DND-41 (cell line): ENCODE measurements around the gene HILPDA.

Experiments
- ATAC-seq: fragments of 200-7000 bp; cut with Tn5 transposase; 3 replicates; pipeline ENCODE4 v1.9.1; 2021; ENCODE audit warnings: low read depth; ENCODE audit not compliant: insufficient read depth
- DNase-seq: peaks from one replicate; pipeline ENCODE4 v3.0.0-alpha.2; 2020
- H2AFZ ChIP-seq: 2 replicates; pipeline ENCODE4 v1.6.0; 2012; ENCODE audit warnings: low read depth, low read length
- H3K27ac ChIP-seq: 2 replicates; pipeline ENCODE4 v1.5.1; 2012; ENCODE audit warnings: low read length, inconsistent platforms
- H3K27me3 ChIP-seq: fragments of 200-600 bp; sonication (generic); 2 replicates; pipeline ENCODE4 v1.6.0; 2012; ENCODE audit warnings: low read length, mild to moderate bottlenecking, inconsistent platforms; ENCODE audit not compliant: insufficient read depth, poor library complexity
- H3K36me3 ChIP-seq: 2 replicates; pipeline ENCODE4 v1.5.1; 2012; ENCODE audit warnings: low read length, inconsistent platforms; ENCODE audit not compliant: insufficient read depth
- H3K4me1 ChIP-seq: 2 replicates; pipeline ENCODE4 v1.5.1; 2012; ENCODE audit warnings: mild to moderate bottlenecking, low read length; ENCODE audit not compliant: insufficient read depth
- H3K4me2 ChIP-seq: 2 replicates; pipeline ENCODE4 v1.6.0; 2012; ENCODE audit warnings: mild to moderate bottlenecking, moderate library complexity, low read length, inconsistent platforms; ENCODE audit not compliant: insufficient read depth
- H3K4me3 ChIP-seq, 2 experiments: fragments of 200-600 bp in 1 of 2; shearing (Covaris generic) in 1 of 2; 2 replicates each; pipeline ENCODE4 v1.5.1; 2012 to 2016; ENCODE audit warnings: inconsistent platforms in 2 of 2, low read length in 2 of 2, mild to moderate bottlenecking in 2 of 2, low read depth in 1 of 2, moderate library complexity in 1 of 2
- H3K79me2 ChIP-seq: 2 replicates; pipeline ENCODE4 v1.6.0; 2012; ENCODE audit warnings: low read length, inconsistent platforms; ENCODE audit not compliant: insufficient read depth
- H3K9ac ChIP-seq: 2 replicates; pipeline ENCODE4 v1.6.0; 2012; ENCODE audit warnings: low read depth, mild to moderate bottlenecking, inconsistent platforms, low read length, moderate library complexity
- H3K9me3 ChIP-seq: 2 replicates; pipeline ENCODE4 v1.5.1; 2012; ENCODE audit warnings: low read length, moderate library complexity, mild to moderate bottlenecking, inconsistent platforms; ENCODE audit not compliant: insufficient read depth, severe bottlenecking
- H4K20me1 ChIP-seq: 2 replicates; pipeline ENCODE4 v1.6.0; 2012; ENCODE audit warnings: low read length; ENCODE audit not compliant: insufficient read depth
- CTCF ChIP-seq: IDR thresholded peaks from 2 replicates; pipeline ENCODE4 v1.5.1; 2012; ENCODE audit warnings: borderline replicate concordance, low read length, moderate library complexity, mild to moderate bottlenecking; ENCODE audit not compliant: poor library complexity, severe bottlenecking; ENCODE audit errors: extremely low read depth
- EZH2 ChIP-seq: IDR thresholded peaks from 3 replicates; pipeline ENCODE4 v1.6.1; 2012; ENCODE audit warnings: borderline replicate concordance, low read depth, mild to moderate bottlenecking, moderate library complexity, low read length, inconsistent platforms; ENCODE audit not compliant: severe bottlenecking

The HILPDA gene

GRCh38 chr7:128450913-128451312 lies 4.8 kb upstream of the HILPDA start:
- DNase-seq, result no peak
- peaks cover under 1% of the 10 kb centered on the region; the same call in 1 of the 2 replicates for H3K36me3 ChIP-seq
- H3K4me3 ChIP-seq, result no peak overlapping the region
- no peak for ATAC-seq
- H3K4me1 ChIP-seq, result peaks cover 10% of the 10 kb centered on the region
- no peak overlapping the region for H3K9ac ChIP-seq
- no peak overlapping the region for H3K27ac ChIP-seq
- no peak overlapping the region for H2AFZ ChIP-seq
- TF ChIP-seq CTCF, result no peak
- TF ChIP-seq EZH2, result no peak
- H4K20me1 ChIP-seq, result no peaks in the 10 kb centered on the region
- H3K27me3 ChIP-seq, result peaks cover 14% of the 10 kb centered on the region
- H3K79me2 ChIP-seq, result peaks cover 3% of the 10 kb centered on the region
- H3K4me2 ChIP-seq, result no peak overlapping the region
- H3K9me3 ChIP-seq, result no peaks in the 10 kb centered on the region

GRCh38 chr7:128452552-128452951 lies 3.1 kb upstream of the HILPDA start:
- peaks cover 24% of the 10 kb centered on the region for H3K4me1 ChIP-seq
- H3K9ac ChIP-seq, result no peak overlapping the region
- H3K27ac ChIP-seq, result no peak overlapping the region
- TF ChIP-seq EZH2 (no peak), CTCF (no peak)
- no peak overlapping the region for H2AFZ ChIP-seq
- H3K4me3 ChIP-seq, result no peak overlapping the region
- H3K4me2 ChIP-seq, result no peak overlapping the region
- peaks cover 12% of the 10 kb centered on the region for H3K36me3 ChIP-seq
- no peak for ATAC-seq
- H3K79me2 ChIP-seq, result peaks cover 20% of the 10 kb centered on the region
- no peaks in the 10 kb centered on the region for H3K9me3 ChIP-seq
- DNase-seq, result no peak
- peaks cover 14% of the 10 kb centered on the region for H3K27me3 ChIP-seq
- H4K20me1 ChIP-seq, result peaks cover 9% of the 10 kb centered on the region

- no peaks in the 10 kb centered on the region for H3K9me3 ChIP-seq
- peaks cover 22% of the 10 kb centered on the region for H3K36me3 ChIP-seq
- H3K79me2 ChIP-seq, result peaks cover 36% of the 10 kb centered on the region
- DNase-seq (no peak), ATAC-seq (no peak)
- H3K4me1 ChIP-seq, result peaks cover 36% of the 10 kb centered on the region
- H3K4me3 ChIP-seq, result no peak overlapping the region
- TF ChIP-seq EZH2 (no peak), CTCF (no peak)
- no peak overlapping the region for H3K9ac ChIP-seq
- no peak overlapping the region for H3K4me2 ChIP-seq
- peaks cover 12% of the 10 kb centered on the region for H4K20me1 ChIP-seq
- H3K27me3 ChIP-seq, result peaks cover 14% of the 10 kb centered on the region
- no peak overlapping the region; the same call in 1 of the 2 replicates for H2AFZ ChIP-seq
- no peak overlapping the region for H3K27ac ChIP-seq
Observed at GRCh38 chr7:128453836-128454804, 1.6 kb upstream of the HILPDA start.
